Measurements from ENCODE around the gene COL4A3. TPM values are rescaled to one million over a fixed set of nuclear protein-coding genes. Genes with fewer than 3 reads are reported as not detected.

Gene COL4A3
- total RNA-seq, 3 donors from 2014 or later = 2.9 to 3.7 (median 3.3) TPM

GRCh38 chr2:227234429-227234828 is 70.0 kb downstream of the COL4A3 start:
- Histone ChIP-seq H3K4me1 (no peaks in the 10 kb centered on the region), H3K9me3 (no peaks in the 10 kb centered on the region), H3K27ac (no peak overlapping the region), H3K36me3 (no peaks in the 10 kb centered on the region), H3K27me3 (no peaks in the 10 kb centered on the region), H3K4me3 (no peak overlapping the region)
- TF ChIP-seq POLR2AphosphoS5 (IDR thresholded peaks at IDR 0.05) (no peak), POLR2A (IDR thresholded peaks at IDR 0.05) (no peak), CTCF (IDR thresholded peaks at IDR 0.05) (no peak)
- DNase-seq (ENCODE audit: low spot score in 2 of 2) = no peak
- intact Hi-C loops (cut with DNase I; ENCODE audit: low total_unique reads) = loop anchor here (10.0 kb wide), 1 partner anchor 110 kb away; no protein-coding TSS in a partner anchor

GRCh38 chr2:227237786-227238185 is 73.4 kb downstream of the COL4A3 start:
- Histone ChIP-seq H3K36me3 (no peaks in the 10 kb centered on the region), H3K9me3 (no peaks in the 10 kb centered on the region), H3K27ac (no peak overlapping the region), H3K4me3 (no peak overlapping the region), H3K4me1 (no peaks in the 10 kb centered on the region), H3K27me3 (no peaks in the 10 kb centered on the region)
- DNase-seq (ENCODE audit: low spot score in 2 of 2) = no peak
- intact Hi-C loops (cut with DNase I; ENCODE audit: low total_unique reads) = loop anchor here (10.0 kb wide), 1 partner anchor 113 kb away; no protein-coding TSS in a partner anchor
- TF ChIP-seq CTCF (IDR thresholded peaks at IDR 0.05) (no peak), POLR2AphosphoS5 (IDR thresholded peaks at IDR 0.05) (no peak), POLR2A (IDR thresholded peaks at IDR 0.05) (no peak)

GRCh38 chr2:227238238-227239237 is 74.1 kb downstream of the COL4A3 start:
- DNase-seq (ENCODE audit: low spot score in 2 of 2) = peak; percentile 41 to 61
- no peaks in the 10 kb centered on the region for H3K36me3 ChIP-seq
- no peaks in the 10 kb centered on the region for H3K27me3 ChIP-seq
- TF ChIP-seq CTCF (IDR thresholded peaks at IDR 0.05) = peak; percentile 73 to 86 (median 84)
- TF ChIP-seq POLR2A (IDR thresholded peaks at IDR 0.05) = no peak
- H3K4me1 ChIP-seq = no peaks in the 10 kb centered on the region
- no peaks in the 10 kb centered on the region for H3K9me3 ChIP-seq
- no peak overlapping the region for H3K27ac ChIP-seq
- intact Hi-C loops (cut with DNase I; ENCODE audit: low total_unique reads) = loop anchor here (10.0 kb wide), 1 partner anchor 114 kb away; no protein-coding TSS in a partner anchor
- H3K4me3 ChIP-seq = no peak overlapping the region

GRCh38 chr2:227241005-227241404 is 76.6 kb downstream of the COL4A3 start:
- DNase-seq (ENCODE audit: low spot score in 2 of 2) = no peak
- intact Hi-C loops (cut with DNase I; ENCODE audit: low total_unique reads) = no loop called here
- Histone ChIP-seq H3K27ac (no peak overlapping the region), H3K9me3 (no peaks in the 10 kb centered on the region), H3K27me3 (no peaks in the 10 kb centered on the region), H3K4me1 (no peaks in the 10 kb centered on the region), H3K4me3 (no peak overlapping the region), H3K36me3 (no peaks in the 10 kb centered on the region)
- TF ChIP-seq CTCF (IDR thresholded peaks at IDR 0.05) (no peak), POLR2A (IDR thresholded peaks at IDR 0.05) (no peak), POLR2AphosphoS5 (IDR thresholded peaks at IDR 0.05) (no peak)

GRCh38 chr2:227248876-227249275 is 84.5 kb downstream of the COL4A3 start:
- Histone ChIP-seq H3K4me1 (no peaks in the 10 kb centered on the region), H3K36me3 (no peaks in the 10 kb centered on the region), H3K9me3 (no peaks in the 10 kb centered on the region), H3K27ac (no peak overlapping the region), H3K27me3 (no peaks in the 10 kb centered on the region), H3K4me3 (no peak overlapping the region)
- DNase-seq (ENCODE audit: low spot score in 2 of 2) = no peak
- TF ChIP-seq CTCF (IDR thresholded peaks at IDR 0.05) (no peak), POLR2A (IDR thresholded peaks at IDR 0.05) (no peak), POLR2AphosphoS5 (IDR thresholded peaks at IDR 0.05) (no peak)
- intact Hi-C loops (cut with DNase I; ENCODE audit: low total_unique reads) = no loop called here
